HG02870 (cell line): ENCODE measurements around the gene NTRK1.

Experiments used
- ATAC-seq: cut with Tn5 transposase; IDR thresholded peaks from one replicate; pipeline ENCODE4 v1.9.1; 2021; ENCODE audit warnings: mild to moderate bottlenecking, moderate library complexity; ENCODE audit not compliant: unreplicated experiment

Gene NTRK1

GRCh38 chr1:156836892-156837291, 23.8 kb upstream of the NTRK1 start:
- ATAC-seq = no peak

- no peak for ATAC-seq
Observed at GRCh38 chr1:156838972-156839371, 21.7 kb upstream of the NTRK1 start.

GRCh38 chr1:156839426-156840109, 21.1 kb upstream of the NTRK1 start:
- no peak for ATAC-seq

GRCh38 chr1:156840186-156840897, 20.3 kb upstream of the NTRK1 start:
- ATAC-seq = no peak

- no peak for ATAC-seq
Observed at GRCh38 chr1:156840898-156841279, 19.8 kb upstream of the NTRK1 start.

GRCh38 chr1:156841295-156841855, 19.3 kb upstream of the NTRK1 start:
- ATAC-seq = no peak

GRCh38 chr1:156842618-156843300, 17.9 kb upstream of the NTRK1 start:
- ATAC-seq = no peak

GRCh38 chr1:156844102-156844501, 16.6 kb upstream of the NTRK1 start:
- no peak for ATAC-seq

GRCh38 chr1:156844638-156845037, 16.0 kb upstream of the NTRK1 start:
- ATAC-seq = no peak

GRCh38 chr1:156845055-156845952, 15.4 kb upstream of the NTRK1 start:
- no peak for ATAC-seq

- no peak for ATAC-seq
Observed at GRCh38 chr1:156845953-156846545, 14.6 kb upstream of the NTRK1 start.

- no peak for ATAC-seq
Observed at GRCh38 chr1:156846643-156847042, 14.0 kb upstream of the NTRK1 start.

- no peak for ATAC-seq
Observed at GRCh38 chr1:156847591-156848460, 12.8 kb upstream of the NTRK1 start.

GRCh38 chr1:156848461-156849150, 12.1 kb upstream of the NTRK1 start:
- no peak for ATAC-seq

- ATAC-seq = no peak
Observed at GRCh38 chr1:156849151-156849496, 11.5 kb upstream of the NTRK1 start.

GRCh38 chr1:156851779-156852417, 8.8 kb upstream of the NTRK1 start:
- ATAC-seq = no peak

GRCh38 chr1:156852418-156852874, 8.2 kb upstream of the NTRK1 start:
- no peak for ATAC-seq

GRCh38 chr1:156853761-156854160, 6.9 kb upstream of the NTRK1 start:
- ATAC-seq = no peak
